GM12891 (cell line): ENCODE measurements around the gene FANCG.

Experiments used
- POLR2A ChIP-seq: IDR thresholded peaks from 2 replicates; pipeline ENCODE4 v1.6.1; 2011; ENCODE audit warnings: low read depth, low read length, control low read depth
- TAF1 ChIP-seq: IDR thresholded peaks from 2 replicates; pipeline ENCODE4 v1.6.1; 2011; ENCODE audit warnings: low read depth, low read length, control low read depth

DNA sequence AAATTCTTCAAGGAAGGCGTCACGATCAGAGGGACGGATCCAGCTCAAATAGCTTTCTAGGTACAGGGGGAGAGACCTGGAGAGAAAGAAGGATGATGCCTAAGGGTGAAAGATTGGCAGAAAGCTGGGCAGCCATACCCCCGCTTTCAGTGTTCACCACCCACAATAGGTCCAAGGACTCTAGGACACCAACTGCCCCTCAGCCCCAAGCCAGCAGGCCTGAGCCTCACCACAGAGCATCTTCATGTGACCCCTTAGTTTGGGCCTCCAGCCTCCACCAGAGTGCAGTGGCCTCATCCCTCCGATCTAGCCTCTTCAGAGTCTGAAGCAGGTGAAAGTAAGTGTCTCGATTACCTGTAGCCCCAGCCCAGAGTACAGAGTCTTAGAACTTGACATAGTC lies 5.6 kb downstream of the FANCG start:
- TF ChIP-seq TAF1, result no peak
- no peak for TF ChIP-seq POLR2A
